GM12874 (cell line): Measurements from ENCODE around the gene LRRC8E.
A peak's percentile ranks its signal among the peaks of the same experiment; 100 is the strongest.

Experiments used
- CTCF ChIP-seq: IDR thresholded peaks from 2 replicates; pipeline ENCODE4 v1.5.1; 2011; ENCODE audit warnings: low read depth, mild to moderate bottlenecking, control low read depth, low read length, moderate library complexity; ENCODE audit not compliant: insufficient read depth

Gene LRRC8E

GRCh38 chr19:7930765-7931164, 42.5 kb downstream of the LRRC8E start:
- no peak for TF ChIP-seq CTCF

GRCh38 chr19:7931221-7932061, 43.1 kb downstream of the LRRC8E start:
- TF ChIP-seq CTCF = no peak

DNA sequence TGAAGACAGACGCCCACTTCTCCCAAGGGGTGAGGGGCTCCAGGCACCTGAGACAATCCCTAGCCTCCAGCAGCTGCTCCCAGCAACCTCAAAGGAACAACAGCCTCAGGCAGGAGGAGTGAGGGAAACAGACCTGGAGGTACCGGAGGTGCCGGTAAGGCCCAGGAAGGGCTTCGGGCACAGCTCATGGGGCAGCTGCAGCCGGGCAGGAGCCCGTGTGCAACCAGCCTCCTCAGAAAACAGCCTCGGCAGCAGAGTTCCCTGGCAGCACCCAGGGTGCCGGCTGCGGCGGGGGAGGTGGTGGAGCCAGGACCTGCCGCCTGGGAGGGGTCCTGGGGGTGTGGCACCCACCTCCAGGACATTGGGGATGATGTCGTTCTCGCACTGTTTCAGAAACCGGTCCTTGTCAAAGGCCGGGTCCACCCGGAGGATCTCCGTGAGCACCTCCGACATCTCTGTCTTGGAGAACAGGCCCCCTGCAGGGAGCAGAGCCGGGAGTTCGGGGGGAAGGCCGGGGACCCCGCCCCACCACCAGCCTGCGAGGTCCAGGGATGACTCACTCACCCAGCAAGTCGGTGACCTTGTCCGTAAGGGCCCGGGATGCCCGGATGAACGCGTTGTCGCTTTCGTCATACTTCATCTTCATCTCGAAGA, 44.1 kb downstream of the LRRC8E start:
- no peak for TF ChIP-seq CTCF

DNA sequence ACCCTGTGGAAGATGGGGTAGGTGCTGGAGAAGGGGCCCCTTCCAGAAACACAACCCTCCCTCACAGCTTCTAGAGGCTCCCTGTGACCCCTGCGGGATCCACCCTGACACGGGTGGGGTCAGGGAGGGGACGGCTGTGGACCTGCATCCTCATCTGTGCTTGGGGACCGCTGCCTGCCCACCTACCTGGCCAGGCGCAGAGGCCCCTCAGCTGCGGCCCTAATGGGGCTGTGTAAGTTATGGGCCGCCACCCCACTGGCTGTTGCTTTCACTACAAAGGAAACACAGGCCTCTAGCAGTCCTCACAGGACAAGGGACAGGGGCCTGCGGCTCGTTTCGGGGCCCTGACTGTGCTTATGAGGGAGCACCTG, 44.6 kb downstream of the LRRC8E start:
- TF ChIP-seq CTCF = no peak

DNA sequence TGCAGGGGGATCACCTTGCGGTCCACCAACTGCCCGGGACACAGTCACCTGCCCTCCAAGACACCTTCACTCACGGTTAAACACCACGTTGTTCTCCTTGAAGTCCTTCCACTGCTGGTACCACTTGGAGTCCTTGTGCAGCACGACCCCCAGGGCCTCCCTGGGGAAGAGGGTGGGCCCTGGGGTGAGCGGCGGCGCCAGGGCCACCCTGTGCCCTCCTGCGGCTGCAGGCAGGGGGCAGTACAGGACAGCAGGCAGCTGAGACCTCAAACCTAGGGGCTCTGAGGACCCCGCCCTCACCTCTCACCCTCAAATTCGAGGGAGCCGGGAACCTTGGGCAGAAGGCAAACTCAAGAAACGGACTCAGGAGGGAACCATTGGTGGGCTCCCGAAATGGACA, 45.1 kb downstream of the LRRC8E start:
- peak; percentile 24; the same call in 1 of the 2 replicates for TF ChIP-seq CTCF

DNA sequence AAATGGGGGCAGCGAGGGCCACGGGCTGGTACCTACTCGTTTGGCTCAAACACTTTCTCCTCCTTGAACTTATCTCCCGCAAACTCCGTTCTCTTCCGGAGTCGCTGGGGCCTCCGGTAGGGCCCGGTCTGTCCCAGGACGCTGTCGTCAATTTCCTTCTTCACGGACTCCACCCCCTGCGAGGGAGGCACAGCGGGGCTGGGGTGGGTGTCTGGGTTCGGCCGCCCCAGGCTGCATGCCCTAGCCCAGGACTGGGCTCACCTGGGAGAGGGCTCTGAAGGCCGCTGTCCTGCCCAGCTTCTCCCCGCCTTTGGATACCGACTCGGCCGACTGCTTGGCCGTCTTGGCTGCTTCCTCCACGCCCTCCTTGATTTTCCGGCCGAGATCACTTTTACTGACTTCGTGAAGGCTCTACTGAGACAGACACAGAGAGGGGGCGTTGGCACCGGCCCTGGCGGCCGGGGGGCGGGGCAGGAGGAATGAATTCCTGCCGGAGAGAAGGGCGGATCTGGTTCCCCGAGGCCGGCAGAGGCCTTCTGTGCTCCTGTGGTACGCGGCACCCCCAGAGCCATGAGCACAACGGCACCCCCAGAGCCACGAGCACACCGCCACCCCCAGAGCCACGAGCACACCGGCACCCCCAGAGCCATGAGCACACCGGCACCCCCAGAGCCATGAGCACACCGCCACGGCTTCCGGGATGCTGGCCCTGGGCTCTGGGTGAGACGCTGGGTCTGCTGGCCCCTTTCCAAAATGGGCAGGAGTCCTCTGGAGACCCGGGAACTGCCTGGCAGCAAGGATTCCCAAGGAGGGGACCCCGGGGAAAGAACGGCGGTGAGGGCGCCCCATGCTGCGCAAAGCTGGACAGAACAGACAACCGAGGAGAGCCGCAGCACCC, 45.8 kb downstream of the LRRC8E start:
- TF ChIP-seq CTCF = no peak

- no peak for TF ChIP-seq CTCF
These were observed 46.5 kb downstream of the LRRC8E start for GRCh38 chr19:7934766-7935165.
